Bronchial epithelial cell (primary cell): ENCODE data around the gene MROH2A. TPM values are rescaled to one million over a fixed set of nuclear protein-coding genes. Genes with fewer than 3 reads are reported as not detected.

Experiments used
- DNase-seq: peaks from one replicate; pipeline ENCODE4 v3.0.0-alpha.2; 2010; ENCODE audit warnings: low read depth
- FAIRE-seq: peaks from 2 replicates; lab custom pipeline; 2011; peaks lifted over from hg19 to GRCh38; lab: Jason Lieb, UNC
- H3K27me3 ChIP-seq: 2 replicates; pipeline ENCODE4 v1.5.1; 2011; ENCODE audit warnings: low read length; ENCODE audit not compliant: control insufficient read depth, insufficient read depth
- H3K36me3 ChIP-seq: 2 replicates; pipeline ENCODE4 v1.5.1; 2011; ENCODE audit warnings: low read length; ENCODE audit not compliant: control insufficient read depth, insufficient read depth
- H3K4me3 ChIP-seq: 2 replicates; pipeline ENCODE4 v1.5.1; 2011; ENCODE audit warnings: mild to moderate bottlenecking, low read depth, low read length, control low read depth
- total RNA-seq: library from RNA; depleted of rRNA; stranded (reverse); fragments of >200 nt; gene quantifications from 2 replicates; pipeline ENCODE4 v1.2.1, GENCODE V29; 2014
- TF ChIP-seq, protein P1 (sequence below): IDR thresholded peaks from 2 replicates; pipeline ENCODE4 v1.5.1; 2011; ENCODE audit warnings: mild to moderate bottlenecking, moderate library complexity, low read length, control low read depth, inconsistent platforms; ENCODE audit not compliant: insufficient read depth, severe bottlenecking

MROH2A gene
- total RNA-seq, 1 donor from 2014 or later, result not detected

GRCh38 chr2:233811732-233812131, 33.6 kb downstream of the MROH2A start:
- TF ChIP-seq, protein P1, sequence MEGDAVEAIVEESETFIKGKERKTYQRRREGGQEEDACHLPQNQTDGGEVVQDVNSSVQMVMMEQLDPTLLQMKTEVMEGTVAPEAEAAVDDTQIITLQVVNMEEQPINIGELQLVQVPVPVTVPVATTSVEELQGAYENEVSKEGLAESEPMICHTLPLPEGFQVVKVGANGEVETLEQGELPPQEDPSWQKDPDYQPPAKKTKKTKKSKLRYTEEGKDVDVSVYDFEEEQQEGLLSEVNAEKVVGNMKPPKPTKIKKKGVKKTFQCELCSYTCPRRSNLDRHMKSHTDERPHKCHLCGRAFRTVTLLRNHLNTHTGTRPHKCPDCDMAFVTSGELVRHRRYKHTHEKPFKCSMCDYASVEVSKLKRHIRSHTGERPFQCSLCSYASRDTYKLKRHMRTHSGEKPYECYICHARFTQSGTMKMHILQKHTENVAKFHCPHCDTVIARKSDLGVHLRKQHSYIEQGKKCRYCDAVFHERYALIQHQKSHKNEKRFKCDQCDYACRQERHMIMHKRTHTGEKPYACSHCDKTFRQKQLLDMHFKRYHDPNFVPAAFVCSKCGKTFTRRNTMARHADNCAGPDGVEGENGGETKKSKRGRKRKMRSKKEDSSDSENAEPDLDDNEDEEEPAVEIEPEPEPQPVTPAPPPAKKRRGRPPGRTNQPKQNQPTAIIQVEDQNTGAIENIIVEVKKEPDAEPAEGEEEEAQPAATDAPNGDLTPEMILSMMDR, result no peak
- Histone ChIP-seq H3K27me3 (peaks cover 7% of the 10 kb centered on the region), H3K36me3 (no peaks in the 10 kb centered on the region), H3K4me3 (no peak overlapping the region)
- DNase-seq (no peak), FAIRE-seq (no peak)

DNA sequence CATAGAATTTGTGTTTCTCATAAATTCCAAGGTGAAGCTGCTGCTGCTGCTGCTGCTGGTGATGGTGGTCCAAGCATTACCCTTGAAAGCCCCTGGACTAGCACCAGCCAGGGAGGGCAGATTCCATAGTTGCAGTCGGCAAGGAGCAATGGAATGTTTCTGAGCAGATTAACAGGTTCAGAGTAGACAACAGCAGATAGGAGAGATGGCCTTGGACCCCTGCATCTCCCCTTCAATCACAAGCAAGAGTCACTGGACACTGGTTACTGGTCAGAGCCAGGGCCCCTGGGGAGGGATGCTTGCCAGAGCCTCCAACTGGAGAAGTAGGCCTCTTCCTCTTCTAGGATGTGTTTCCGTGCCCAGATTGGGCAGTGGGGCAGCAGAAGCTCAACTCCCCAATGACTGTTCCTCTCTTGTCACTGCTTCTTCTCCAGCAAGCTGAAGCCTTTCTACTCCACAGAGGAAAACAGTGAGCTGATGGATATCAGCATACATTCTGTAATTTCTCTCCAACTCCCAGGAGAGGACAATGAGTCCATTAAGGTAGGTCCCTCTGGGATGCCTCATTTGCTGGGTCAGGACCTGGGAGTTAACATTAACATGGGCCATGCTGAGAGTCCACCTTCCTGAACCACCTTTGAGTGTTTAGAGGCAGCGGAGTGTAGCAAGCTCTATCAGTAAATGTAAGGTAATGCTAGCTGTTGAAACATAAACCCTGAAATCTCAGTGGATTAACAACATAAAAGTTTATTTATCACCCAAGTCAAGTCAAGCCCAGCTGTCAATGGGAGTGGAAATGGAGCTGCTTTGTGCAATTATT, 35.3 kb downstream of the MROH2A start:
- DNase-seq, result no peak

DNA sequence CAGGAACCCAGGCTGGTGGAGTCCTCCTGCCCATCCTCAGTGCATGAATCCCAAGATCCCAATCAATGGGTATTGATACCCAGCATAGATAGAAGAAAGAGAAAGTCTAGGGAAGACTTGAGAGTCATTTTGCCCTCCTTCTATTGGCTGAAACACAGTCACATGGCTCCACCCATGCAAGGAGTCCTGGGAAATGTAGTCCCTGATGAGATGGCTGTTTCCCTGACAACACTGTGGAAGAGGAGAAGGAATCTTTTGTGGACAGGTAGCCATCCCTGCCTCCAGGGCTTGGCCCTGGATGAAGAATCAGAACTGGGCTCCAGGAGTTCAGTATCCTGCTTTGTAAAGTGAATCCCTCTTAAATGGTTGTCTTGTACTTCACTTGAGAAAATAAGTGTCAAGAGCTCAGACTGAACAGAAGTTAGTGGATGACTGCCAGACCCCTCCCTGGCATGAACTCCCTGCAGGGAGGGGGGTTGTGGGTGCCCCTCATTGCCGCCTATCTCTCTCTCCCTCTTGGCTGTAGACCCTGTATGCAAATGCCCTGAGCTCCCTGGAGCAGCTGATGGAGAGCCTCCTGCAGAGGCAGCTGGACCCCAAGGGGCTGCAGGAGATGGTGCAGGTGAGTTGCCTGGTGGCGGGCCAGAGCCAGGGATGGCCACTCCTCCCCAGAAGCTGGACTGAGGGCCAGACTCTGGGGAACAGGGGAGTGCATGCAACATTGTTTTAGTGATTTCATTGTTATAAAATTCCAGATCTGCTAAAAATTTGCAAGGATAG, 36.1 kb downstream of the MROH2A start:
- FAIRE-seq, result no peak
- Histone ChIP-seq H3K4me3 (no peak overlapping the region), H3K27me3 (peaks cover 2% of the 10 kb centered on the region), H3K36me3 (no peaks in the 10 kb centered on the region)
- DNase-seq, result peak; percentile 29
- TF ChIP-seq, protein P1, result no peak

More for the DNA sequence above, 35.3 kb downstream of the MROH2A start:
- no peak overlapping the region for H3K4me3 ChIP-seq
- TF ChIP-seq, protein P1, result no peak
- peaks cover 4% of the 10 kb centered on the region for H3K27me3 ChIP-seq
- no peaks in the 10 kb centered on the region for H3K36me3 ChIP-seq
- FAIRE-seq, result no peak

- no peak for DNase-seq
- Histone ChIP-seq H3K36me3 (no peaks in the 10 kb centered on the region), H3K27me3 (peaks cover 2% of the 10 kb centered on the region), H3K4me3 (no peak overlapping the region)
- no peak for FAIRE-seq
- TF ChIP-seq, protein P1, result no peak
Observed at GRCh38 chr2:233815861-233816260, 37.7 kb downstream of the MROH2A start.

DNA sequence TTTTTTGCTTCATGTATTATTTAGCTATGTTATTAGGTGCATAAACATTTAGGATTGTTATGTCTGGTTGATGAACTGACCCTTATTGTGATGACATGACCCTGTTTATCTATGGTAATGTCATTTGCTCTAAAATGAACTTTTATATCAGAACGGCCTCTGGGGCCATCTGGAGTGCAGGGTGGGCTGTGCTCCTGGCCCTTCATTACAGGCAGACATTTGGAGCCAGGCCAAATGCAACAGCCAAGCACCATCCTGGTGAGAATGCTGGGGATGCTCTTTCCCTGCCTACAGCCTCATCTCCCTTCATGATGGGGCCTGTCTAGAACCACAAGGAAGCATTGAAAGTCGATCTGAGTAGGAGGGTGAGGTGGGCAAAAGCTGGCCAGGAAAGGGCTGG, 38.2 kb downstream of the MROH2A start:
- H3K27me3 ChIP-seq, result peaks cover 2% of the 10 kb centered on the region
- H3K4me3 ChIP-seq, result no peak overlapping the region
- DNase-seq (no peak), FAIRE-seq (no peak)
- TF ChIP-seq, protein P1, result no peak
- H3K36me3 ChIP-seq, result no peaks in the 10 kb centered on the region
